Right renal cortex interstitium (tissue), 3 donors: ENCODE measurements around the gene GRK6. TPM values are rescaled to one million over a fixed set of nuclear protein-coding genes. Genes with fewer than 3 reads are reported as not detected.
"Not testable (repeated sequence)": the region's sequence is repeated elsewhere in the genome, so short reads cannot be mapped to it uniquely, and the experiment has no call there.

Experiments
- DNase-seq, 3 donors: peaks; one replicate each; pipeline ENCODE4 v3.0.0-alpha.2; 2013; ENCODE audit warnings: low read depth in 3 of 3, low spot score in 2 of 3
- polyA plus RNA-seq, 3 donors: library from polyadenylated mRNA; unstranded; fragments of 120-200 nt; gene quantifications; one replicate each; pipeline ENCODE4 v1.2.1, GENCODE V29; 2013; ENCODE audit not compliant: insufficient read length in 3 of 3

The GRK6 gene
- polyA plus RNA-seq, 3 donors: 20.3 to 26.2 (median 23.3) TPM

DNA sequence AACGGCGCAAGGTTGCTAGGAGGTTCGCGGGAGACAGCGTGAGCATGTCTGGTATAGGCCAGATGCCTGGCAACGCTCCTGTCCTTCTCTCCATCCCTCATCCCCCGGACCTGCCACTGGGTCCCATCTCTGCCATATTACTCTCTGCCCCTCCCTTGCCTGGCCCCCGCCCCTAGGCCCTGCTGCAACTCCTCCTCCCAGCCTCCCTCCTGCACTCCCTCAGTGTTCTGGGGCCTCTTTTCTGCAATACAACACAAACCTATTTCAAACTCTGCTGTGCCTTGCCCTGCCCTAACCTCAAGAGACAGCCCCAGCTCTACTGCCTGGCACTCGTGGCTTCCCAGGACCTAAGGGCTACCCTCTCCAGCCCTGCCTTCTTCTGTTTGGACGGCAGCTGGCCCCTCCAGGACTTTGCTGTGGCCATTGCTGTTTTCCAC is 55.9 kb downstream of the GRK6 start:
- no peak for DNase-seq

DNA sequence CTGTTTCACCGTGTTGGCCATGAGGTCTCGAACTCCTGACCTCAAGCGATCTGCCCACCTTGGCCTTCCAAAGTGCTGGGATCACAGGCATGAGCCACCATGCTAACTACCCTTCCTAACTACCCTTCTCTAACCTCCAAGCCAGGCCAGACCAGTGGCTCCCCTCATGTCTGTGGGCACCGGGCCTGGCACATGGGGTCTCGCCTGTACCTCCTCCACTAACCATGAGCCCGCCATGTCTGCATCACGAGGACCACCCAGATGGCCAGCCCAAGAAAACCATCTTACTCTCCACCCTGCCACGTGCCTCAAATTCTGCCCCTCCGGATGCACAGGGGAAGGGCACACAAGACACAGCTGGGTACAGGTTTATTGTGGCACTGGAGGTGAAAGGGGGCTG is 56.6 kb downstream of the GRK6 start:
- no peak for DNase-seq

DNA sequence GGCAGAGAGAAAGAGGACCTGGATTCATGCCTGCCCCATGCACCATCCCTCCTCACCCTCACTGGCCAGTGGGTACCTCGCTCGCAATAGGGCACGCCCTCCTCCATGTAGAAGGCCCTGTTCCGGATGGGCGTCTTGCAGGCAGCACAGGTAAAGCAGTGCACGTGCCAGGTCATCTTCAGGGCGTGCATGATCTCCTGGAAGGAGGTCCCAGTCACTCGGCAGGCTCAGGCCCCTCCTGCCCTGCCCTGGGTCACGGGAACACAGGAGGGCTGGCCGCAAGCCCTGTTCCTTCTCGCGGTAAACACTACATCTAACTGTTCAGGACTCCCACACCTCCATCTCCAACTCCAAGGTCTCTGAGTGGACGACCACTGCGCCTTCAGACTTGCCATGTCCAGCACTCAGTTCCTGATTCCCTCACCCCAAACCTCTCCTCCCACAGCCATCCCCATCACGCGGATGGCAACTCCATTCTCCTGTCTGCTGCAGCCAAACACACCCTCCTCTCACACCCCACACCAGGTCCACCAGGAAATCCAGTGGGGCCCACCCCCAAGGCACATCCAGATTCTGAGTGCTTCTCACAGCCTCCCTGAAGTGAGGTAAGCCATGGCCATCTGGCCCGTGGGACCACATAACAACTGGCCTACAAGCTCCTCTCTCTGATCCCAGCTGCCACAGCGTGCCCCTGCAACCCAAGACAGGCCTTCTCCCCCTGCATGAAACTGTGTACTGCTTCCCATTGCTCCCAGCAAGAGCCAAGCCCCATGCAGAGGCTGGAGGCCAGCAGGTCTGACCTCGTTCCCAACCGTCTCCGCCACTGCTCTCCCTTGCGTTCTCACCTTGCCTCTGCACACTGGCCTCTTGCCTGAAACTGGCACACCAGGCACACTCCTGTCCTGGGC is 57.8 kb downstream of the GRK6 start:
- no peak for DNase-seq

DNA sequence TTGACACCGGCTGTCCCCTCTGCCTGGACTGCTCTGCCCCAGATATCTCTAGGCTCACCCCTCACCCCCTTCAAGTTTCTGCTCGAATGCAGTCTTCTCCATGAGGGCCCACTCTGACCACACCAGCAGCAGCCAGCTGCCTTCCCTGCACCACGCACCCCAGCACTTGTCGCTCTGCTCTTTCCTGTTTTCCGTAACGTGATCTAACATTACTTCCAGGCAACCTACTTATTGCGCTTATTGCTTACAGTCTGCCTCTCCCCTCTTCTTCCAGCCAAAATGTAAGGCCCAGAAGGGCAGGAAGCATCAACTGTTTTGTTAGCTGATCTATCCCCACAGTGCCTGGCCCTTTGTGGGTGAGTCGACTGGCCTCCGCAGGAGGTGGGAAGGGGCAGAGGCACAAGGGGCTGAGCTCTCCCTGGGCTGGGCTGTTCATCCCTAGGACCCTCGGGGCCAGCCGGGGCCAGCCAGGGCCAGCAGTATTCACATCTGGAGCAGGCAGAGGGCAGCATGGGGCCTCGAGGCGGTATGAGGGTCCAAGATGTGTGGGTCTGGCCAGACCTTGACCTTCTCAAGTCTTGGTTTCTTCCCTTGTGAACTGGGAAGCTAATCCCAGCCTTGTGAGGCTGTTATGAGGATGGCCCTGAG is 58.5 kb downstream of the GRK6 start:
- DNase-seq: no peak

DNA sequence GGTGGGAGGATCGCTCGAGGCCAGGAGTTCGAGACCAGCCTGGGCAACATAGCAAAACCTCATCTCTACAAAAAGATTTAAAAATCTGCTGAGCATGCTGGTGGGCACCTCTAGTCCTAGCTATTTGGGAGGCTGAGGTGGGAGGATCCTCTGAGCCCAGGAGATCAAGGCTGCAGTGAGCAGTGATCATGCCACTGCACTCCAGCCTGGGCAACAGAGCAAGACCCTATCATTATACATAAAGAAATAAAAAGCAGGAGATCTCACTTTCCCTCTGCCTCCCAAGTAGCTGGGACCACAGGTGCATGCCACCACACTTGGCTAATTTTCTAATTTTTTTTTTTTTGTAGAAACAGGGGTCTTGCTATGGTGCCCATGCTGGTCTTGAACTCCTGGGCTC is 59.3 kb downstream of the GRK6 start:
- DNase-seq: not testable (repeated sequence)

DNA sequence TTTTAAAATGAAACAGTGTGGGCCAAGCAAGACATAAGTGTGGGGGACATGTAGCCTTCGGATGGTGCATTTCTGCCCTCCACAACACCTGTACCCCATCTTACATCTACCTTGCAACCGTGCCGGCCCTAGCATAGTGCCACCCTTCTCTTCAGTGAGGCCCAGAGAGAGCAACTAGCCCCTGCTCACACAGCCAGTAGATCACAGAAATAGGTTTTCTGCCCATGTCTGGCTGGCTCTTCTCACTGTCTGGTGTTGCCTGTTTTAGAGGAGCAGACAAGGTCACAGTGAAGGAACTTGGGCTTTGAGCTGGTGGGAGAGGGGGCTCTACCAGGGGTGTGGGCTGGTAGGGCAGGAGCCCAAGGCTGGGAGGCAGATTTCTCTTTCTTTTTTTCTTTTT is 59.8 kb downstream of the GRK6 start:
- no peak for DNase-seq

DNA sequence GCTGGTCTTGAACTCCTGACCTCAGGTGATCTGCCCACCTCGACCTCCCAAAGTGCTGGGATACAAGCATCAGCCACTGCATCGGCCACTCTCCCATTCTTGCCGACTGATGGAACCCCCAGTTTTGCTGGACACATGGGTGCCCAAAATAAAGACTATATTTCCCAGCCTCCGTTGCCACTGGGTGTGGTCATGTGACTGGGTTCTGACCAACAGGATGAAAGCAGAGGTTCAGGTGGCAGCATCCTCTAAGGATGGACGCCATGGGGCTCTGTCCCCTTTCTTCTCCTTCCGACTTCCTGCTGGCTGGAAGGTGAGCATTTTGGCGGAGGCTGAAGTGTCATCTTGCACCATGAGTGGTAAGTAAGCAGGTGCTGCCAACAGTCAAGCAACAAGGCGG is 60.7 kb downstream of the GRK6 start:
- no peak for DNase-seq

DNA sequence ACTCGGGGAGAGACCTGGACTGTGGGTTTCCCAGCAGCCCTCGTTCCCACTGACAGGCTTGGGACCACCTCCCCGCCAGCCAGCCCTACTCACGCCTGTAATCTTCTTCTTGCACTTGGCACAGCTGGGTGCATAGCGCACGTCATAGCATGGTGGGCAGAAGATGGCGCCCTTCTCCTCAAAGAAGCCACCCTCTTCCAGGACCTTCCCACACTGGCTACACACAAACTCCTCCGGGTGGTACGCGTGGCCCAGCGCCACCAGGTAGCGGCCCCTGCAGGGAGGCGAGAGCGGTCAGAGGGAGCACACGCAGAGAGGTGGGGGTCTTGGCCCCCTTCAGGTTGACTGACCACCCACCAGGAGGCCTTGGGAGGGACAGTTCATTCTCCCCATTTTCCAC is 61.5 kb downstream of the GRK6 start:
- no peak for DNase-seq

DNA sequence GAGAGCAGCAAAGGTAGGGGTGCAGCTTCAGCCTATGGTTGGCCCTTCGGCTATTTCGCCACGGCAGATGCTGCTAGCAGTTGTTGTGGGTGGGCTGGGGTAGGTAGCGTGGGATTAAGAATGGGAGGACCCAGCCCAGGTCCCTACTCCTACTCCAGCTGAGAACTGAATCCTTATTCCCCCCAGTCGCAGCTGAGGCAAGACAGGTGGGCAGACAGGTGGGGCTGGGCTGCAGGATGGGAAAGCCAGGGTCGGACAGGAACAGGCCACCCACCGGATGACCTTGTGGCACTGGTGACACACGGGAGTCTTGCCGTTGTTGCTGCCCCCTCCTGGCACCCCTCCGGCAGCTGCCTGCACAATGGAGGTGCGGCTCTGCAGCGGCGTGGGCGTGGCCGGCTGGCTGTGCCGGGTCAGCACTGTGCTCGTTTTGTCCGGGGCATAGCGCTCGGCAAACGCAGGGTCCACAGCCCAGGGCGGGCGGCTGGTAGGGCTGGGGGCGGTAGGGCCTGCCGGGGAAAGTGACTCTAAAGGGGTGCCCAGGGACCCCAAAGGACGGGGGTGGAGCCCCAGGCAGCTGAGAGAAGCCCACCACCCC is 62.7 kb downstream of the GRK6 start:
- DNase-seq: no peak

DNA sequence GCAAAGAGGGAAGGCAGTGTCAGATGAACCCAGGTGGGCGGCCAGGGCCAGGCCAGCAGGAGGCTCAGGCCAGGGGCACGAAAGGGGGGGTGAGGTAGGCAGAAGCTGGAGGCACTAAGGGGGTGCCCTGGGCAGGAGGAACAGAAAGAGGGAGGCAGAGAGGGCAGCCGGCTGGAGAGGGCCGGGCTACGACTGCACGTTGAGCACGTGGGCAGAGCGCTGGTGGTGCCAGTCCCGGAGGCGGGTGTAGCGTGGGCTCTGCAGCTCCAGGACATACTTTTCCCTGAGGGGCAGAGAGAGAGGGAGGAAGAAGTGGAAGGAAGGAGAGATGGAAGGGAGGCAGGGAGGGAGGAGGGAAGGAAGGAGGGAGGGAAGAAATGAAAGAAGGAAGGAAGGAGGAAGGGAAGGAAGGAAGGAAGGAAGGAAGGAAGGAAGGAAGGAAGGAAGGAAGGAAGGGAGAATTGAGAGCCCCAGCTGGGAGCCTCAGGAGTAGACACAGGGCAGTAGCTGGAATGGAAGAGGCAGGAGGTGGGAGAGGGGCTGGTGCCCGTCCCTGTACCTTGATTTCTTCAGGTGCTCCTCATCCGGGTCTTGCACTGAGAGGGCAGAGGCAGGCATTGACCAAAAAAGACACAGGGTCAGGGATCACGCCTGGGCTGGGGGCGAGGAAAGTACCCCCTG is 64.0 kb downstream of the GRK6 start:
- no peak for DNase-seq

DNA sequence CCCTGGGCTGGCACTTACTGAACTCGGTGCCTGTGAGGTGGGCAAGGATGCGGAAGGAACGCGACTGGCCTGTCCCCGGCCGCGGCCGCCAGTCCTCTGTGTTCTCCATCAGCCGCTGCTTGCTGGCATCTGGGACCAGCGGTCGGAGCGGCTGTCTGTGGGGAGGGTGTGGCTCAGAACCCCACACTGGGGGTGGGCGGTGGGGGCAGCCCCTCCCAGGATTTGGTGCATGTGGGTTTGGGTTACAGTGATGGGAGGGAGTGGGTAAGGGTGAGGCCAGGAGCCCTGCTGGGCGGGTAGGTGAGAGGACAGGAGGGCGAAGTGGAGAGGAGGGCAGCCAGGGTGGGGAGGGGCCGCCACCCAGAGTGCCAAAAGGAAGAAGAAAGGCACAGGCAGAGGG is 64.5 kb downstream of the GRK6 start:
- no peak for DNase-seq

DNA sequence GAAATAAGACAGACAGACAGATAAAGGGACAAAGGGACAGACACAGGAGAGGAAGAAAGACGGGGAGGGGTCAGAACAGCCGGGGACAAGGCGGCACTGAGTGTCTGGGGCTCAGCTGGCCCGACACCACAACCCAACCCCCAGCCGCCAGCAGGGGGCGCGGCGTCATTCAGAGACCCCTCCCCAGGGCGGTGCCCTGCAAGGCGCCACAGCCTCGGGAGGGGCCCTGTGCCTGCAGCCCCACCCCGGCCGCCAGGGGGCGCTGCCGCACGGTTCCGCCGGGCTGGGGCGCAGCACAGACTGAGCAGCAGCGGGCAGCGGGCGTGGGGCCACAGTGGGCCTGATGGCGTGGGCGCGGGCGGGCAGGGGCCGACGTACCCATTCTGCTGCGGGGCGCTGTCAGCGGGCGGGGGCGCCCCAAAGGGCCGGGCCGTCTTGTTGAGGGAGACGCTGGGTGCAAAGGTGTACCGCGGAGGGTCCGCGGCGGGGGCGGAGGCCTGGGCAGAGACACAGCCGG is 65.0 kb downstream of the GRK6 start:
- no peak for DNase-seq

DNA sequence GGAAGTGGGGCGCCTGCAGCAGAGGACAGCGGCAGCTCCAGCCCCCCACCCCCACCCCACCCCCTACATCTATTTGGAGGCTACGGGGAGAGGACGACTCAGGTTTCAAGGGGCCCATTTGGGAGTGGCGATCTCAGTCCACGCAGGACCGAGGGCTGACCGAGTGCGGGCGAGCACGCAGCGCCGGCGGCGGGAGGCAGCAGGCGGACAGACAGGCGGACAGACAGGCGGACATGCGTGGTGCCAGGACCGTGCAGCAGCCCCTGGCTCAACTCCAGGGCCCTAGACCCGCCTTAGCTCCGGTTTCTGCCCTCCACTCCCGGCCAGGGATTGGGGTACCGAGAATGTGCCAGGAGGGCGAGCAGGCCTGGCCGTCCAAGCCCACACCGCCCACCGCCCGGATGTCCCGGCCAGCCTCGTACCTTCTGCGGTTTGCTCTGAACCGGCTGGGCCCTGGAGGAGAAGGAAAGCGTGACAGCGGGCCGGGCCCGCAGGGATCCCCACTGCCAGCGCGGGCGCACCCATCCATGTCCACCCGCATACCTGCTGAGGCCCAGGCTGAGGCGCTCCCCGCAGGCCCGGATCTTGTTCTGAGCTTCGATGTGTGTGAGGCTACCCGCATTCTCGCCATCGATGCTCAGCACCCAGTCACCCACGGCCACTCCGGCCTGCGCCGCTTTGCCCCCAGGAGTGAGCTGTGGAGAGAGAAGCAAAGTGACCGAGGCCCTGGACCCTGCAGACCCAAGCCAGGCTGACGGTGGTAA is 65.7 kb downstream of the GRK6 start:
- DNase-seq: no peak

Other genes with a start within 250 kb of the GRK6 start
- gene RAB24, start 123.0 kb upstream of the GRK6 start, polyA plus RNA-seq: 10 to 100 TPM; 22.9 to 30.9 (median 25.7) TPM
- gene PRELID1, start 122.9 kb upstream of the GRK6 start, polyA plus RNA-seq: 100 to 1,000 TPM; 105 to 139 (median 112) TPM
- 10 to 100 TPM in 2 of 3 donors, 1 to 10 TPM in 1; 9.8 to 11.4 (median 10.5) TPM for gene MXD3, start 114.8 kb upstream of the GRK6 start, polyA plus RNA-seq
- gene LMAN2, start 75.0 kb upstream of the GRK6 start, polyA plus RNA-seq: 100 to 1,000 TPM; 128 to 136 (median 131) TPM
- 10 to 100 TPM; 10.5 to 15.8 (median 11.8) TPM for gene RGS14, start 68.8 kb upstream of the GRK6 start, polyA plus RNA-seq
- gene SLC34A1, start 42.2 kb upstream of the GRK6 start, polyA plus RNA-seq: 100 to 1,000 TPM; 118 to 190 (median 157) TPM
- under 1 TPM; 0.47 to 0.72 (median 0.67) TPM for gene PFN3, start 26.0 kb upstream of the GRK6 start, polyA plus RNA-seq
- gene F12, start 17.1 kb upstream of the GRK6 start, polyA plus RNA-seq: 1 to 10 TPM; 3.5 to 6.4 (median 4.6) TPM
- 1 to 10 TPM in 1 of 3 donors, under 1 TPM in 2; 0.95 to 1.1 (median 0.97) TPM for gene PRR7, start 20.1 kb downstream of the GRK6 start, polyA plus RNA-seq
- 100 to 1,000 TPM; 171 to 177 (median 175) TPM for gene DBN1, start 47.0 kb downstream of the GRK6 start, polyA plus RNA-seq
- 10 to 100 TPM; 62.4 to 72.7 (median 69.0) TPM for gene PDLIM7, start 70.9 kb downstream of the GRK6 start, polyA plus RNA-seq
- 1 to 10 TPM; 3.3 to 4.3 (median 3.8) TPM for gene DOK3, start 83.2 kb downstream of the GRK6 start, polyA plus RNA-seq
- 100 to 1,000 TPM in 1 of 3 donors, 10 to 100 TPM in 2; 93.0 to 105 (median 96.6) TPM for gene DDX41, start 90.3 kb downstream of the GRK6 start, polyA plus RNA-seq
- gene FAM193B, start 127.9 kb downstream of the GRK6 start, polyA plus RNA-seq: 10 to 100 TPM; 60.9 to 65.2 (median 61.1) TPM
- gene TMED9, start 165.5 kb downstream of the GRK6 start, polyA plus RNA-seq: 100 to 1,000 TPM; 150 to 186 (median 177) TPM
- gene B4GALT7, start 173.5 kb downstream of the GRK6 start, polyA plus RNA-seq: 10 to 100 TPM; 19.3 to 20.4 (median 20.3) TPM